HG03196 (cell line): ENCODE measurements around the gene OR2A5.
"Not testable (repeated sequence)": the region's sequence is repeated elsewhere in the genome, so short reads cannot be mapped to it uniquely, and the experiment has no call there.

Experiments used
- ATAC-seq: cut with Tn5 transposase; IDR thresholded peaks from one replicate; pipeline ENCODE4 v1.9.1; 2021; ENCODE audit not compliant: unreplicated experiment

The OR2A5 gene

DNA sequence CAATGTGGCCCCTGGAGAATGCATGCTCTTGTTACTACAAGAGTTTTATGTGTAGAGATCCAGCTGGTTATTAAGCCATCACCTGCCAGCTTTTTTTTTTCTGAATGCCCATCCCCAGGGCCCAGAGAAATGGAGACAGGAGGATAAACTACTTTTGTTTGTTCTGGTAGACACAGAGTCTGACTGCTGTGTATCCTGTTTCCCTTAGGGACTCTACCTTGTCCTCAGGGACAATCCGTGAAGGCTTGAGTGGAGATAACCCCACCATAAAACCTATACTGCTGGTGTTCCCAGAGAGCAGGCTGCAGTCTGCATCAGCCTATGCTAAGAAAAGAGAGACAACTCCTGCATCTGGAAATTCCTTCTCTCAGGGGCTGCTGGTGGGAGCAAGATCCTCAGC lies at the start of gene OR2A5:
Gene OR2A5 (plus strand): TSS at position 301 of the 400 bp plus-strand sequence. CDS start 1,454 bp downstream, outside the sequence.
- ATAC-seq = no peak

GRCh38 chr7:144000020-144000419 lies 48.7 kb upstream of the OR2A5 start, which contains the start of gene OR6B1:
TSS of gene OR6B1 (plus strand) at chr7:144000320. CDS start at chr7:144003997, 3,677 bp downstream.
- ATAC-seq = no peak

DNA sequence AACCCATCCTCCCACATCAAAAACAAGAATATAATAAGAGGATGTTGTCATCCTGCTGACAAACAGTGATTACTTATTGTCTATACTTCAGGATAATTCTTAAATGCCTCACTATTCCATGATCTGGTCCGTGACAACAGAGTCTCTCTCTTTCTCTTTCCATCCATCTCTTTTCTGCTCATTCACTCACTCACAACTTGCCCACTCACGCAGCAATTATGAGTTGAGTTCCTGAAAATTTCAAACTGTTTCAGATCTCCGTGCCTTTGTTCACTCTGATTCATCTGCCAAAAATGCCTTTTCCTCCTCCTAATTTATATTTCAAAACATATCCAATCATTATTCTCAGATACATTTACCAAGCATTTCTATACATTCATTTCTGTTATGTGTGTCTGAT lies 47.2 kb upstream of the OR2A5 start:
- ATAC-seq = no peak

GRCh38 chr7:144004703-144005102 lies 44.0 kb upstream of the OR2A5 start:
- ATAC-seq = no peak

- ATAC-seq = no peak
Measured at GRCh38 chr7:144006029-144006691, 42.6 kb upstream of the OR2A5 start.

DNA sequence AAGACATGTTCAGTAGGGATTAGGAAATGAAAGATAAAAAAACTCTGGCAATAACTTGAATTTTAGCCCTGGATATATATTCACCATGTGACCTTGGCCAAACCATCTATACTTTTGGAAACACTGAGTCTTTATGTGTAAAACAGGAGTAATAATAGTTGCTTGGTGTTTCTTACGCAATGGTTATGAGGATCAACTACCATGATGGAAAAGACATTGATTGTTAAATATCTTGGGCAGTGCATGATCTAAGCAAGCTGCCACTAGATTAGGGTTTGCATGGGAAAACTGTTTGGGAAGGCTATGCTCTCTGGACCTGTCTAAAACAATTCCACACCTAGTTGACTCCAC lies 42.1 kb upstream of the OR2A5 start:
- no peak for ATAC-seq

- no peak for ATAC-seq
Measured at GRCh38 chr7:144009361-144009760, 39.4 kb upstream of the OR2A5 start.

DNA sequence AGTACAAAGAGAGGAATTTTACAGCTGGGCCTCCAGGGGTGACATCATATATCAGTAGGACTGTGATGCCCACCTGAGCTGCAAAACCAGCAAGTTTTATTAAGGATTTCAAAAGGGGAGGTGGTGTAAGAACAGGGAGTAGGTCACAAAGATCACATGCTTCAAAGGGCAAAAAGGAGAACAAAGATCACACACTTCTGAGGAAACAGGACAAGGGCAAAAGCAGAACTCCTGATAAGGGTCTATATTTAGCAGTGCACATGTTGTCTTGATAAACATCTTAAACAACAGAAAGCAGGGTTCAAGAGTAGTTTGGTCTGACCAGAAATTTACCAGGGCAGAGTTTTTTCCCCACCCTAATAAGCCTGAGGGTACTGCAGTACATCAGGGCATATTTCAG lies 38.7 kb upstream of the OR2A5 start:
- not testable (repeated sequence) for ATAC-seq

- ATAC-seq = not testable (repeated sequence)
Measured at GRCh38 chr7:144010821-144011220, 37.9 kb upstream of the OR2A5 start.

DNA sequence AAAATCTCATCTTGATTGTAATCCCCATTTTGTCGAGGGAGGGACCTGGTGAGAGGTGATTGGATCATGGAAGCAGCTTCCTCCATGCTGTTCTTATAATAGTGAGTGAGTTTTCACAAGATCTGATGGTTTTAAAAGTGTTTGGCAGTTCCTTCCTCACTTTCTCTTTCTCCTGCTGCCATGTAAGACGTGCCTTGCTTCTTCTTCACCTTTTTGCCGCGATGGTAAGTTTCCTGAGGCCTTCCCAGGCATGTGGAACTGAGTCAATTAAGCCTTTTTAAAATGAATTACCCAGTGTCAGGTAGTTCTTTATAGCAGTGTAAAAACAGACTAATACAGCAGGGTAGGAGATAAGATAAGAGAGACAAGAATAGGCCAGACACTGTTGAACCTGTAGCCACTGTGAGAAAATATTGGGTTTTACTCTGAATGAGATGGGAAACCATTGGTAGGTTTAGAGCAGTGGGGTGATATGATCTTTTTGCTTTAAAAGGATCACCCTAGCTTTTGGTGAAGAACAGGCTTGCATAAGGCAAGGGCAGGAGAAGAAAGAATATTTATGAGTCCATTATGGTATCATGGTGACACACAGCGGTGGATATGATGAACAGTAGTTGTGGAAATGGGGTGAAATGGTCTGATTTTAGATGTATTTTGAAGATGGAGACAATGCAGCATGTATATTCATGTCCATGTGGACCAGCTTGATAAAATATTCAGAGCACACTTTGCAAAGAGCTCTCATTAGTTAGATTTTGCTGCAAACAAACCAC lies 37.1 kb upstream of the OR2A5 start:
- ATAC-seq = no peak

DNA sequence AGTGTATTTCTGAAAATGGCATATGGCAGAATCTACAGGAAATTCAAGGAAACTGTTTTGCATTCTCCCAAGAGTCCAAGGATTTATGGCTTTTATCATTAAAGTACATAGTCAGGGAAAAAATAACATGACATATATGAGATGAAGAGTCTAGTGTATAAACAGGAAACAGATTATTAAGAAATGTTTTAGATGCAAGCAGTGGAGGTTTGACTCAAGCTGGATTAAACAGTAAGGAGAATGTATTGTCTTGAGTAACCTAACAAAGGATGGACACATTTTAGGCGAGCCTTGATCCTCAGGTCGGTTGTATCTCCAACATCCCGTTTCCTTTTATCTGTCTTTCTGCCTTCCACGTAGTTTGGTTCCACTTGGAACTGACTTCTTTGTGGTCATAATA lies 30.7 kb upstream of the OR2A5 start:
- no peak for ATAC-seq

DNA sequence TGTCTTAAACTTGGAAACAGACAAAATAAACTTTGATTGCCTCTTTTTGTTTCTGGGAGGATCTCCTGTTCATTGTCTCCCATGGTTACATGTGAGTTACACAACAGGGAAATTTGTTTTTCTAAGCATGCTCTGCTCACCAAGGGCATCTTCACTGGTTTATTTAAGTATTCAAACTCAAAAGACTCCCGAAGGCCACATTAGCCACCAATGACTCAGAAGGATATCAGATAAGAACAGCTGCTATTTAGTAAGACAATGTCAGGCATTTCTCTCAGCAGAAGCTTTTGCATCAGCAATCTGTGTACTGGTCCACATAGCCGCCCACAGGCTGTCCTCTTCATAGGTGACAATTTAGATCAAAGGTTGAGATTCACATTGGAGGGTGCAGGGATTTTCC lies 29.3 kb upstream of the OR2A5 start:
- ATAC-seq = no peak

- no peak for ATAC-seq
Measured at GRCh38 chr7:144020340-144020739, 28.4 kb upstream of the OR2A5 start.

DNA sequence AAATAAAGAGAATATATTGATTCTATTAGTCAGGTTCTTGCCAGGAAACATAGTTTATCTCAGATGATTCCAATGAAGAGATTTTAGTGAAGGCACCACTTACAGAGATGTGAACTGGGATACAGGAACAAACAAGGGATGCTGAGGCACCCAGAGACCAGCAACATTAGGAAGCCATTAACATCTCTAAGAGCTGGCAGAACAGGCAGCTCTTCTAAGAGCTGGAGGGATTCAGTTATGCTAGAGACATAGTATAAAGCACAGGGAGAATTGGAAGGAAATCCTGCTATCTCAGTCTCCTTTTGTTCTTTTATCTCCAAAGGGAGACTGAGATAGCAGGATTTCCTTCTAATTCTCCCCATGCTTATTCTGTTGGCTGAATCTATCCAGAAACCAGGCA lies 26.6 kb upstream of the OR2A5 start:
- no peak for ATAC-seq

DNA sequence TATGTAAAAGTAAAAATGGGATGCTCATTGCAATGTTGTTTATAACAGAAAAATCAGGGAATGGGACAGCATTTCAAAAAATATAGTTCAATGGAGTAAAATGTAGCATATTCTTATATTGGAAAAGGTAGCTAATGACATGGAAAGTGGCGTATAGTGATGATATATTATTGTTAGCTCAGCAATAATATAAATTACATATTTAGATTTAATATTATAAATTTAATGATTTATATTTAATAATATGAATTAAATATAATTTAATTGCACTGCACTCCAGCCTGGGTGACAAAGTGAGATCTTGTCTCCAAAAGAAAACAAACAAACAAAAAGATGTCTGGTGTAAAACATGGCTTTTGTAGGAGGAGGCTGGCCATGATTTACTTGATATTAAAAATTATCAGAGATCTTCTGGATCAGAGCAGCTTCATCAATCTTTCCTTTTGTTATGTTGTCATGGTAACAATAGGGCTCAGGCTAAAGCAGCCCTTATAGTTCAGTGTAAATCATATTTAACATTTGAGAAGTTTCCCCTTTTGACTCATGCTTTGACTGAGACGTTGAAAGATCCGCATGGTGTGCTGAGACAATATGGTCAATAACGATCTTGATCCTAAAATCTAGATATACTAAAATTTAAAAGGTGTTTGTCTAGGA lies 25.4 kb upstream of the OR2A5 start:
- no peak for ATAC-seq

DNA sequence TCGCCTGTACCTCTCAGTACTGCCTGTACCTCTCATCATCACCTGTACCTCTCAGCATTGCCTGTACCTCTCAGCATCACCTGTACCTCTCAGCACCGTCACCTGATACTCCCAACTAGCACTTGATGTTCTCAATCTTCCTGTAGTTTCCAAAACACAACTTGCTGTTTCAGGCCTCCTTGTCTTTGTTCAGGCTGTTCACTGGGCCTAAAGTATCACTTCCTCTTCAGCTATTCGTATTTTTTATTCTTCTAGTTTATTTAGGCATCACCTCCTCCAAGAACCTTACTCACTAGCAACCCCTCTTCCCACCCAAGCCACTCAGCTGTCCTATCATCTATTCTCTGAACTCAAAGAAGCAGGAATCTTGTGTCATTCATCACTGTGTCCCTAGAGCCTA lies 24.5 kb upstream of the OR2A5 start:
- no peak for ATAC-seq

GRCh38 chr7:144026203-144026883 lies 22.4 kb upstream of the OR2A5 start:
- ATAC-seq = no peak

GRCh38 chr7:144027070-144027469 lies 21.7 kb upstream of the OR2A5 start:
- ATAC-seq = no peak

GRCh38 chr7:144027974-144028373 lies 20.8 kb upstream of the OR2A5 start:
- ATAC-seq = no peak

GRCh38 chr7:144028547-144028946 lies 20.2 kb upstream of the OR2A5 start:
- ATAC-seq = no peak

DNA sequence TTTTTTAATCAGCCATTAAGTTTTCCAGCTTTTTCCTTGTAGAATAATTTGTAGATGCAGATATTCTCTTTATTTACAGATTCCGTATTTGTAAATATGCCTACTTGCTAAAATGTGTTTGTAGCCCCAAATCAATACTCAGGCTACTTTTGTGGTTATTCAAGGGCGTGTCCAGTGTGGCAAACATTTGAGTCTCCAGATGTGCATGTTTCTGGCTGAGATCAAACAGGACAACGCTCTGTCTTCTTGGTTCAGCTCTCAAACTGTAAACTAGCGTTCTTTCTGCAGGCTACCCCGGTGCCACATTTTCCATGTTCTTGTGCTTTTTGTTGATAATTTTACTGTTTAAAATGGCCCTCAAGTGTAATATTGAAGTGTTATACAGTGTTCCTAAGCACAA lies 16.2 kb upstream of the OR2A5 start:
- ATAC-seq = no peak
